GM12878 (cell line): ENCODE results near the gene GNAO1.

Source experiments
- BCL11A ChIP-seq: IDR thresholded peaks from 2 replicates; pipeline ENCODE4 v1.6.1; 2011; ENCODE audit warnings: low read depth, low read length
- FOS ChIP-seq: IDR thresholded peaks from 3 replicates; pipeline ENCODE4 v1.6.1; 2011; ENCODE audit warnings: borderline replicate concordance; ENCODE audit not compliant: insufficient read length; ENCODE audit errors: extremely low read depth
- HCFC1 ChIP-seq: fragments of 150-350 bp; IDR thresholded peaks from 2 replicates; pipeline ENCODE4 v1.6.1; 2014; ENCODE audit warnings: low read length
- JUND ChIP-seq: IDR thresholded peaks from 2 replicates; pipeline ENCODE4 v1.6.1; 2012; ENCODE audit warnings: low read depth, mild to moderate bottlenecking, low read length, improper control_type of control experiment, moderate library complexity
- NFYA ChIP-seq: IDR thresholded peaks from 2 replicates; pipeline ENCODE4 v1.6.1; 2011; ENCODE audit warnings: low read depth, mild to moderate bottlenecking, low read length, improper control_type of control experiment, borderline replicate concordance
- NRF1 ChIP-seq: conservative IDR thresholded peaks from 2 replicates; pipeline ENCODE4 v1.6.1; 2011; ENCODE audit warnings: mild to moderate bottlenecking, low read depth, low read length, improper control_type of control experiment
- POLR2A ChIP-seq: IDR thresholded peaks from 2 replicates; pipeline ENCODE4 v1.6.1; 2011; ENCODE audit warnings: low read depth, mild to moderate bottlenecking, low read length
- SMAD5 ChIP-seq: IDR thresholded peaks from 2 replicates; pipeline ENCODE4 v1.6.1; 2016; ENCODE audit warnings: antibody characterized with exemption, low read depth
- YY1 ChIP-seq: IDR thresholded peaks from 2 replicates; pipeline ENCODE4 v1.6.1; 2011; ENCODE audit warnings: low read depth, mild to moderate bottlenecking, low read length
- TF ChIP-seq, protein P1 (sequence below), 3 experiments: IDR thresholded peaks in 2 of 3; conservative IDR thresholded peaks in 1 of 3; 2 replicates each; pipeline ENCODE4 v1.5.1; 2011; ENCODE audit warnings: low read depth in 3 of 3, low read length in 3 of 3, mild to moderate bottlenecking in 3 of 3, control low read depth in 2 of 3, moderate library complexity in 2 of 3, inconsistent platforms in 1 of 3, mixed read lengths in 1 of 3; ENCODE audit not compliant: control insufficient read depth in 2 of 3, insufficient read depth in 1 of 3; ENCODE audit errors: extremely low read depth in 1 of 3
- TF ChIP-seq, protein P2 (sequence below): fragments of 450-650 bp; IDR thresholded peaks from 2 replicates; pipeline ENCODE4 v1.6.1; 2018; ENCODE audit warnings: mild to moderate bottlenecking, low read depth, moderate library complexity; ENCODE audit not compliant: partially characterized antibody
- TF ChIP-seq, protein P3 (sequence below): IDR thresholded peaks from 2 replicates; pipeline ENCODE4 v1.6.1; 2012; ENCODE audit warnings: low read depth, low read length, improper control_type of control experiment

DNA sequence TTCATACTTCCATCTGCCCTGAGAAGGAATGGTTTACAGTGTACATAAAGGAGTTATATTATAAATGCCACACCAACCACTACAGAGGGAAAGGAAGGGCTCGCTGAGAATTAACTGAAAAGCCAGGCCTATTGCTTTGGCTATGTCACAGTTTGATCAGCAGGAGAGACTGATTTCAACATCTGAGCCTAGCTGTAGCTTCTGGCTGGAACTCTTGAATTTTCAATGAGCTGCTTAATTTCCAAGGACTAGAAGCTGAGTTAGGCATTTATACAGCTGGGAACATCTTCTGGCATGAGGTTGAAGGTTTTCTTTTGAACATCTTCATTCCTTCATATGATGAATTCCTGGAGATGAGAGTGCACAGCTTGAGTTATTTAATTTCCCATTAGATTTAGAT lies 47.6 kb upstream of the GNAO1 start:
- TF ChIP-seq, protein P1, sequence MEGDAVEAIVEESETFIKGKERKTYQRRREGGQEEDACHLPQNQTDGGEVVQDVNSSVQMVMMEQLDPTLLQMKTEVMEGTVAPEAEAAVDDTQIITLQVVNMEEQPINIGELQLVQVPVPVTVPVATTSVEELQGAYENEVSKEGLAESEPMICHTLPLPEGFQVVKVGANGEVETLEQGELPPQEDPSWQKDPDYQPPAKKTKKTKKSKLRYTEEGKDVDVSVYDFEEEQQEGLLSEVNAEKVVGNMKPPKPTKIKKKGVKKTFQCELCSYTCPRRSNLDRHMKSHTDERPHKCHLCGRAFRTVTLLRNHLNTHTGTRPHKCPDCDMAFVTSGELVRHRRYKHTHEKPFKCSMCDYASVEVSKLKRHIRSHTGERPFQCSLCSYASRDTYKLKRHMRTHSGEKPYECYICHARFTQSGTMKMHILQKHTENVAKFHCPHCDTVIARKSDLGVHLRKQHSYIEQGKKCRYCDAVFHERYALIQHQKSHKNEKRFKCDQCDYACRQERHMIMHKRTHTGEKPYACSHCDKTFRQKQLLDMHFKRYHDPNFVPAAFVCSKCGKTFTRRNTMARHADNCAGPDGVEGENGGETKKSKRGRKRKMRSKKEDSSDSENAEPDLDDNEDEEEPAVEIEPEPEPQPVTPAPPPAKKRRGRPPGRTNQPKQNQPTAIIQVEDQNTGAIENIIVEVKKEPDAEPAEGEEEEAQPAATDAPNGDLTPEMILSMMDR (IDR thresholded peaks at IDR 0.05 in 2 of 3, conservative IDR thresholded peaks at IDR 0.05 in 1 of 3; ENCODE audit: control insufficient read depth in 2 of 3, extremely low read depth in 1 of 3, insufficient read depth in 1 of 3, low read depth in 3 of 3, low read length in 3 of 3): no peak
- no peak for TF ChIP-seq YY1
- TF ChIP-seq JUND: no peak
- no peak for TF ChIP-seq SMAD5
- no peak for TF ChIP-seq POLR2A
- no peak for TF ChIP-seq HCFC1
- no peak for TF ChIP-seq NRF1
- no peak for TF ChIP-seq FOS
- TF ChIP-seq, protein P2, sequence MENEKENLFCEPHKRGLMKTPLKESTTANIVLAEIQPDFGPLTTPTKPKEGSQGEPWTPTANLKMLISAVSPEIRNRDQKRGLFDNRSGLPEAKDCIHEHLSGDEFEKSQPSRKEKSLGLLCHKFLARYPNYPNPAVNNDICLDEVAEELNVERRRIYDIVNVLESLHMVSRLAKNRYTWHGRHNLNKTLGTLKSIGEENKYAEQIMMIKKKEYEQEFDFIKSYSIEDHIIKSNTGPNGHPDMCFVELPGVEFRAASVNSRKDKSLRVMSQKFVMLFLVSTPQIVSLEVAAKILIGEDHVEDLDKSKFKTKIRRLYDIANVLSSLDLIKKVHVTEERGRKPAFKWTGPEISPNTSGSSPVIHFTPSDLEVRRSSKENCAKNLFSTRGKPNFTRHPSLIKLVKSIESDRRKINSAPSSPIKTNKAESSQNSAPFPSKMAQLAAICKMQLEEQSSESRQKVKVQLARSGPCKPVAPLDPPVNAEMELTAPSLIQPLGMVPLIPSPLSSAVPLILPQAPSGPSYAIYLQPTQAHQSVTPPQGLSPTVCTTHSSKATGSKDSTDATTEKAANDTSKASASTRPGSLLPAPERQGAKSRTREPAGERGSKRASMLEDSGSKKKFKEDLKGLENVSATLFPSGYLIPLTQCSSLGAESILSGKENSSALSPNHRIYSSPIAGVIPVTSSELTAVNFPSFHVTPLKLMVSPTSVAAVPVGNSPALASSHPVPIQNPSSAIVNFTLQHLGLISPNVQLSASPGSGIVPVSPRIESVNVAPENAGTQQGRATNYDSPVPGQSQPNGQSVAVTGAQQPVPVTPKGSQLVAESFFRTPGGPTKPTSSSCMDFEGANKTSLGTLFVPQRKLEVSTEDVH: no peak
- TF ChIP-seq, protein P3, sequence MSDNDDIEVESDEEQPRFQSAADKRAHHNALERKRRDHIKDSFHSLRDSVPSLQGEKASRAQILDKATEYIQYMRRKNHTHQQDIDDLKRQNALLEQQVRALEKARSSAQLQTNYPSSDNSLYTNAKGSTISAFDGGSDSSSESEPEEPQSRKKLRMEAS: no peak
- TF ChIP-seq BCL11A: no peak
- TF ChIP-seq NFYA: no peak
